ACC112 (cell line): Measurements from ENCODE around the gene ARPC5L.
A peak's percentile ranks its signal among the peaks of the same experiment; 100 is the strongest.

Experiments used
- H2AFZ ChIP-seq: fragments of 200-600 bp; sonication (generic); one replicate; pipeline ENCODE4 v1.6.0; 2017; ENCODE audit warnings: antibody characterized with exemption, low read length; ENCODE audit not compliant: unreplicated experiment
- H3K27ac ChIP-seq: fragments of 200-600 bp; sonication (generic); 2 replicates; pipeline ENCODE4 v1.5.1; 2014; ENCODE audit warnings: low read depth, mild to moderate bottlenecking, antibody characterized with exemption, low read length, moderate library complexity
- H3K27me3 ChIP-seq: fragments of 200-600 bp; sonication (generic); 2 replicates; pipeline ENCODE4 v1.6.1; 2014; ENCODE audit warnings: mild to moderate bottlenecking, antibody characterized with exemption, low read length, moderate library complexity, mixed read lengths; ENCODE audit not compliant: insufficient read depth
- H3K36me3 ChIP-seq: fragments of 200-600 bp; sonication (generic); 2 replicates; pipeline ENCODE4 v1.6.1; 2016; ENCODE audit warnings: mild to moderate bottlenecking, antibody characterized with exemption, low read length, moderate library complexity, mixed read lengths; ENCODE audit not compliant: insufficient read depth
- H3K4me1 ChIP-seq: fragments of 200-600 bp; sonication (generic); one replicate; pipeline ENCODE4 v1.6.1; 2016; ENCODE audit warnings: low read length, mixed read lengths; ENCODE audit not compliant: insufficient read depth, unreplicated experiment, control insufficient read depth
- H3K4me3 ChIP-seq: fragments of 200-600 bp; sonication (generic); 2 replicates; pipeline ENCODE4 v1.5.1; 2014; ENCODE audit warnings: mild to moderate bottlenecking, low read depth, low read length
- H3K79me2 ChIP-seq: fragments of 200-600 bp; sonication (generic); one replicate; pipeline ENCODE4 v1.6.0; 2016; ENCODE audit warnings: low read length; ENCODE audit not compliant: control insufficient read depth, unreplicated experiment, insufficient read depth

Gene ARPC5L

GRCh38 chr9:124869986-124870560 is 8.1 kb downstream of the ARPC5L start:
- Histone ChIP-seq H2AFZ (no peak overlapping the region), H3K4me1 (peaks cover 33% of the 10 kb centered on the region), H3K79me2 (peaks cover 74% of the 10 kb centered on the region), H3K27me3 (no peaks in the 10 kb centered on the region), H3K4me3 (peak overlapping the region; percentile 78), H3K27ac (peak overlapping the region; percentile 83), H3K36me3 (peaks cover 22% of the 10 kb centered on the region; the same call in 1 of the 2 replicates)

- Histone ChIP-seq H3K4me3 (peak overlapping the region; percentile 78), H3K79me2 (peaks cover 74% of the 10 kb centered on the region), H3K27ac (peak overlapping the region; percentile 83; the same call in 1 of the 2 replicates), H3K36me3 (peaks cover 28% of the 10 kb centered on the region), H3K4me1 (peaks cover 33% of the 10 kb centered on the region), H3K27me3 (no peaks in the 10 kb centered on the region), H2AFZ (no peak overlapping the region)
These were observed 8.8 kb downstream of the ARPC5L start for GRCh38 chr9:124870723-124871122.

GRCh38 chr9:124871156-124871561 is 9.2 kb downstream of the ARPC5L start:
- H3K79me2 ChIP-seq: peaks cover 74% of the 10 kb centered on the region
- H3K27ac ChIP-seq: 0 out of 2 replicates have a peak overlapping the region, but pooled peaks have one; percentile 52

GRCh38 chr9:124873664-124874063 is 11.7 kb downstream of the ARPC5L start:
- Histone ChIP-seq H3K36me3 (peaks cover 28% of the 10 kb centered on the region), H3K4me1 (peaks cover 29% of the 10 kb centered on the region), H3K4me3 (no peak overlapping the region), H3K27ac (no peak overlapping the region), H2AFZ (no peak overlapping the region), H3K79me2 (peaks cover 60% of the 10 kb centered on the region), H3K27me3 (no peaks in the 10 kb centered on the region)

More at GRCh38 chr9:124871156-124871561, 9.2 kb downstream of the ARPC5L start:
- peak overlapping the region; percentile 78 for H3K4me3 ChIP-seq
- H3K4me1 ChIP-seq: peaks cover 33% of the 10 kb centered on the region
- peaks cover 28% of the 10 kb centered on the region for H3K36me3 ChIP-seq
- H2AFZ ChIP-seq: no peak overlapping the region
- H3K27me3 ChIP-seq: no peaks in the 10 kb centered on the region

- H3K36me3 ChIP-seq: peaks cover 33% of the 10 kb centered on the region
- H3K4me3 ChIP-seq: no peak overlapping the region
- no peaks in the 10 kb centered on the region for H3K27me3 ChIP-seq
- H3K27ac ChIP-seq: no peak overlapping the region
- peaks cover 45% of the 10 kb centered on the region for H3K79me2 ChIP-seq
- no peak overlapping the region for H2AFZ ChIP-seq
- peaks cover 28% of the 10 kb centered on the region for H3K4me1 ChIP-seq
These were observed 13.6 kb downstream of the ARPC5L start for GRCh38 chr9:124875501-124875900.

GRCh38 chr9:124877021-124877782 is 15.3 kb downstream of the ARPC5L start:
- Histone ChIP-seq H3K27ac (no peak overlapping the region), H3K4me3 (no peak overlapping the region), H2AFZ (no peak overlapping the region), H3K36me3 (peaks cover 30% of the 10 kb centered on the region), H3K27me3 (no peaks in the 10 kb centered on the region), H3K79me2 (peaks cover 28% of the 10 kb centered on the region), H3K4me1 (peaks cover 11% of the 10 kb centered on the region)

- H3K4me1 ChIP-seq: peaks cover 3% of the 10 kb centered on the region
- peaks cover 20% of the 10 kb centered on the region for H3K79me2 ChIP-seq
- no peak overlapping the region for H2AFZ ChIP-seq
- H3K4me3 ChIP-seq: no peak overlapping the region
- peaks cover 27% of the 10 kb centered on the region for H3K36me3 ChIP-seq
- H3K27me3 ChIP-seq: no peaks in the 10 kb centered on the region
- H3K27ac ChIP-seq: no peak overlapping the region
These were observed 16.1 kb downstream of the ARPC5L start for GRCh38 chr9:124878021-124878420.

- Histone ChIP-seq H3K79me2 (peaks cover 16% of the 10 kb centered on the region), H3K27me3 (no peaks in the 10 kb centered on the region), H3K4me3 (no peak overlapping the region), H3K4me1 (no peaks in the 10 kb centered on the region), H3K36me3 (peaks cover 23% of the 10 kb centered on the region), H3K27ac (no peak overlapping the region), H2AFZ (no peak overlapping the region)
These were observed 16.6 kb downstream of the ARPC5L start for GRCh38 chr9:124878518-124878917.

- Histone ChIP-seq H3K4me3 (no peak overlapping the region), H3K4me1 (peaks cover under 1% of the 10 kb centered on the region), H3K79me2 (peaks cover 8% of the 10 kb centered on the region), H2AFZ (no peak overlapping the region), H3K36me3 (peaks cover 19% of the 10 kb centered on the region), H3K27ac (no peak overlapping the region), H3K27me3 (no peaks in the 10 kb centered on the region)
These were observed 17.3 kb downstream of the ARPC5L start for GRCh38 chr9:124879226-124879625.

GRCh38 chr9:124880501-124880900 is 18.6 kb downstream of the ARPC5L start:
- no peak overlapping the region for H2AFZ ChIP-seq
- peaks cover 5% of the 10 kb centered on the region for H3K4me1 ChIP-seq
- peaks cover 11% of the 10 kb centered on the region for H3K36me3 ChIP-seq
- no peak overlapping the region for H3K27ac ChIP-seq
- no peaks in the 10 kb centered on the region for H3K79me2 ChIP-seq
- H3K27me3 ChIP-seq: no peaks in the 10 kb centered on the region
- H3K4me3 ChIP-seq: no peak overlapping the region
